Measurements from ENCODE around the gene KRTAP10-12. TPM values are rescaled to one million over a fixed set of nuclear protein-coding genes. Genes with fewer than 3 reads are reported as not detected.

Gene KRTAP10-12
- total and polyA plus RNA-seq, 7 experiments from 2014 or later, result not detected

DNA sequence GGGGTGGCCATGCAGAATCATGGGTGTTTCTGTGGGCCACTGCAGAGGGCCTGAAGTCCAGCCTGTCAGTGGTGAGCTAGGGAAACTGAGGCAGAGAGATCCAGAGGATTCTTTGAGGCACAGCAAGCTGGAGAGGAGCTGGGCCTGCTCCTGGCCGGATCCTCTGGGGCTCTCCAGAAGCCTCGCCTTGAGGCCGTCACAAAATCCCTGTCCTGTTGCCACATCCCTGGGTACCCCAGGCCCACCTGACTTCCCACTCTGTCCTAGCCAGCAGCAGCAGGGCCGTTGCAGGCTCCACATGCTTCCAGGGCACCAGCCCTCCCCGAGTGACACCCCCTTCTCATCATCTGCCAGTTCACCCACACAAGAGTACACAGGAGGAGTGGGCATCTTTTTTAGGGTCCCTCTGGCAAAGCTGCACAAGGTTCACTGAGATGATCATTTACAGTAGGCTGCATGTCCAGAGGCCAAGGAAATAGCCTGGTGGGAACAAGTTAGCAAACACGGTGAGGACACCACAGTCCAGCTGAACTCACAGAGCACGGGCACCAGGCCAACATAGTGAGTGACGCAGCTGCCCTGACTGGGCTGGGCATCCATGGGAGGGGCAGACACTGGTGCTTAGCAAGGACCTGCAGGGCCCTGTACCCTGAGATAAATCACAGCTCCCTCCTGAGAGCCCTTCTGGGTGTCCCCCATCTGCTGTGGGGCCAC lies 39.5 kb downstream of the KRTAP10-12 start:
- Mint-ChIP-seq H3K9me3 (peaks cover 0 to 26% (median 0%) of the 10 kb centered on the region in 11 donors), H3K27me3 (peaks cover 0 to 25% (median 0%) of the 10 kb centered on the region in 5 donors), H3K36me3 (no peaks in the 10 kb centered on the region), H3K4me3 (no peak overlapping the region), H3K27ac (no peak overlapping the region), H3K4me1 (peaks cover 0 to 9% (median 2%) of the 10 kb centered on the region in 7 donors)
- no peak overlapping the region for H3K4me3 ChIP-seq (ENCODE audit: low read length)
- no peaks in the 10 kb centered on the region for H3K9me3 ChIP-seq (ENCODE audit: control insufficient read depth in 2 of 3, low read length in 3 of 3)
- no peaks in the 10 kb centered on the region for H3K36me3 ChIP-seq (ENCODE audit: control insufficient read depth in 2 of 3, insufficient read depth in 3 of 3, low read length in 3 of 3)
- ChIA-PET CTCF (interaction anchor here (1.4 kb wide), 1 partner anchor 226 kb away, joined by 3 read pairs; no protein-coding TSS in a partner anchor), POLR2A (no interaction called here)
- ATAC-seq, result no peak
- no peak overlapping the region for H3K27ac ChIP-seq (ENCODE audit: low read depth, low read length)
- intact Hi-C loops (cut with micrococcal nuclease), result no loop called here
- H3K27me3 ChIP-seq (ENCODE audit: control insufficient read depth in 2 of 2, insufficient read depth in 2 of 2, low read length in 2 of 2), result no peaks in the 10 kb centered on the region
- no peaks in the 10 kb centered on the region for H3K4me1 ChIP-seq (ENCODE audit: control insufficient read depth in 2 of 2, insufficient read depth in 2 of 2, low read length in 2 of 2)
- DNase-seq, result no peak

- Histone ChIP-seq H3K36me3 (ENCODE audit: control insufficient read depth in 2 of 3, insufficient read depth in 3 of 3, low read length in 3 of 3) (no peaks in the 10 kb centered on the region), H3K27me3 (ENCODE audit: control insufficient read depth in 2 of 2, insufficient read depth in 2 of 2, low read length in 2 of 2) (no peaks in the 10 kb centered on the region), H3K27ac (ENCODE audit: low read depth, low read length) (no peak overlapping the region), H3K4me3 (ENCODE audit: low read length) (no peak overlapping the region), H3K9me3 (ENCODE audit: control insufficient read depth in 2 of 3, low read length in 3 of 3) (no peaks in the 10 kb centered on the region), H3K4me1 (ENCODE audit: control insufficient read depth in 2 of 2, insufficient read depth in 2 of 2, low read length in 2 of 2) (no peaks in the 10 kb centered on the region)
- Mint-ChIP-seq H3K27ac (peak overlapping the region in 1 of 9 donors; percentile 41), H3K27me3 (peaks cover 0 to 28% (median 0%) of the 10 kb centered on the region in 5 donors), H3K36me3 (no peaks in the 10 kb centered on the region), H3K4me1 (peaks cover 2 to 15% (median 6%) of the 10 kb centered on the region in 7 donors), H3K4me3 (no peak overlapping the region), H3K9me3 (peaks cover 0 to 26% (median 0%) of the 10 kb centered on the region in 11 donors)
- ChIA-PET POLR2A (no interaction called here), CTCF (interaction anchor here (1.4 kb wide), 1 partner anchor 227 kb away, joined by 3 read pairs; no protein-coding TSS in a partner anchor)
- intact Hi-C loops (cut with micrococcal nuclease), result no loop called here
- DNase-seq (no peak), ATAC-seq (no peak)
These were observed 40.9 kb downstream of the KRTAP10-12 start for GRCh38 chr21:44737706-44738354.

DNA sequence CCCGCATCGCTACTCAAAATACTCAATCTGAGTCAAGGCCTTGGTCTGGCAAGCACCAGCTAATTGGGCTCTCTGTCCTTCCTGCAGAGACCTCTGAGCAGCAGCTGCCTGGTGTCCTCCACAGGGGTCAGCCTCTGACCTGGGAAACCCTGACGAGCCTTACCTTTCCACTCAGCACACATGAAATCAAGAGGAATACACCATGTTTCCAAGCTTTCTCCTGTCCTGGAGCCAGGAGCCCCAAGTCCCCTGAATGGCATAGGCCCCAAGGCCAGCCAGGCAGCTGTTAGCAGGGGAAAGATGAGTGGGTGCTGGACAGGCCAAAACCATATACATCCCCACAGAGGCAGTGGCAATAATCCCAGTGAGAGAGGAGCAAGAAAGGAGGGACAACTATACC lies 41.6 kb downstream of the KRTAP10-12 start:
- ChIA-PET POLR2A (no interaction called here), CTCF (interaction anchor here (6.1 kb wide), 1 partner anchor 225 kb away, joined by 111 read pairs; no protein-coding TSS in a partner anchor)
- Mint-ChIP-seq H3K9me3 (peaks cover 0 to 26% (median 0%) of the 10 kb centered on the region in 11 donors), H3K4me3 (no peak overlapping the region), H3K27me3 (peaks cover 0 to 27% (median 0%) of the 10 kb centered on the region in 5 donors), H3K27ac (peak overlapping the region in 1 of 9 donors; percentile 46), H3K4me1 (peaks cover 2 to 15% (median 6%) of the 10 kb centered on the region in 7 donors), H3K36me3 (no peaks in the 10 kb centered on the region)
- Histone ChIP-seq H3K36me3 (ENCODE audit: control insufficient read depth in 2 of 3, insufficient read depth in 3 of 3, low read length in 3 of 3) (no peaks in the 10 kb centered on the region), H3K4me1 (ENCODE audit: control insufficient read depth in 2 of 2, insufficient read depth in 2 of 2, low read length in 2 of 2) (no peaks in the 10 kb centered on the region), H3K4me3 (ENCODE audit: low read length) (no peak overlapping the region), H3K27me3 (ENCODE audit: control insufficient read depth in 2 of 2, insufficient read depth in 2 of 2, low read length in 2 of 2) (no peaks in the 10 kb centered on the region), H3K9me3 (ENCODE audit: control insufficient read depth in 2 of 3, low read length in 3 of 3) (no peaks in the 10 kb centered on the region), H3K27ac (ENCODE audit: low read depth, low read length) (no peak overlapping the region)
- intact Hi-C loops (cut with micrococcal nuclease), result no loop called here
- ATAC-seq, result no peak
- no peak for DNase-seq

DNA sequence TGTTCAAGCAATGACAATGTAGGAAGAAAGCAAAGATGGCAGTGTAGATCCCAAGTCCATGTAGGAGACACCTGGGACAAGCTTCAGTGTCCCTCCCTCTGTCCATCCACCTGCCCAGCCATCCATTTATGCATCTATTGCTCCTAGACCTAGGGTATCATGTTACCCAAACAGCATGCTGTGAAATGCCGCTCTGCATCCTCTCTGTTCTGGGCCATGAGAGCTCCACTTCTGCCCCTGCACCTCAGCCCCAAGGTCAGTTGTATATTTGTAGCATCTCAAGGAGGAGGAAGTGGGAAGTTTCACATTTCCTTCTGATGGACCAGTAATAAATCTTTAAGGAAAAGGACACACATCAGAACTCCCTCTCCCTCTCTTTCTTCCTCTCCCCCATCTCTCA lies 42.3 kb downstream of the KRTAP10-12 start:
- ChIA-PET POLR2A (no interaction called here), CTCF (interaction anchor here (0.7 to 6.1 kb wide), 3 partner anchors 38 to 226 kb away, joined by 3 to 111 read pairs (median 4); no protein-coding TSS in a partner anchor)
- intact Hi-C loops (cut with micrococcal nuclease), result no loop called here
- Histone ChIP-seq H3K27me3 (ENCODE audit: control insufficient read depth in 2 of 2, insufficient read depth in 2 of 2, low read length in 2 of 2) (no peaks in the 10 kb centered on the region), H3K4me3 (ENCODE audit: low read length) (no peak overlapping the region), H3K4me1 (ENCODE audit: control insufficient read depth in 2 of 2, insufficient read depth in 2 of 2, low read length in 2 of 2) (no peaks in the 10 kb centered on the region), H3K9me3 (ENCODE audit: control insufficient read depth in 2 of 3, low read length in 3 of 3) (no peaks in the 10 kb centered on the region), H3K36me3 (ENCODE audit: control insufficient read depth in 2 of 3, insufficient read depth in 3 of 3, low read length in 3 of 3) (no peaks in the 10 kb centered on the region), H3K27ac (ENCODE audit: low read depth, low read length) (no peak overlapping the region)
- Mint-ChIP-seq H3K9me3 (peaks cover 0 to 26% (median 0%) of the 10 kb centered on the region in 11 donors), H3K36me3 (no peaks in the 10 kb centered on the region), H3K4me1 (peaks cover 2 to 15% (median 6%) of the 10 kb centered on the region in 7 donors), H3K4me3 (no peak overlapping the region), H3K27ac (peak overlapping the region in 3 of 9 donors; percentile 3 to 48 (median 44)), H3K27me3 (peaks cover 0 to 31% (median 0%) of the 10 kb centered on the region in 5 donors)
- DNase-seq, result no peak
- ATAC-seq, result no peak

DNA sequence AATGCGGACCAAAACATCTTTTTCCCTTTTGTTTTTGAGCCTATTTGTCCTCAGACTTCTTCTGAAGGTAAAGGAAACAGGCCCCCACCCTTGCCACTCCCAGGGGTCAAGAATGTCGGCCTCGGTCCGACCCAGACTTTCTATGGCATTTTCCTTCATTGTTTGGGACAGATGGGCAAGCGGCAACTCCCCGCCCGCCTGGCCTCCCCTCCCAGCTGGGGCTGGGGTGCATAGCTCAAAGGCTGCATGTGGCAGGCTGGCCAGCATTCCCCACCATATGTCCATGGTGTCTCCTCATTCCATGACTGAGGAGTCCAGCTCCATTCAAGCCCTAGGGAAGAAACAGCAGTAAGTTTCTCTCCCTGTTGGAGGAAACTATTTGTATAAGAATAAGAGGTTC lies 43.8 kb downstream of the KRTAP10-12 start:
- no peak for DNase-seq
- POLR2A ChIA-PET, result interaction anchor here (1.3 kb wide), 1 partner anchor 122 kb away, joined by 3 read pairs; no protein-coding TSS in a partner anchor

GRCh38 chr21:44741921-44742320 lies 44.9 kb downstream of the KRTAP10-12 start:
- intact Hi-C loops (cut with micrococcal nuclease), result loop anchor here (1.0 kb wide), 4 partner anchors 51 to 232 kb away; no protein-coding TSS in a partner anchor
- H3K4me3 Mint-ChIP-seq, result no peak overlapping the region
- H3K27ac Mint-ChIP-seq, result peak overlapping the region in 2 of 9 donors; percentile 46 to 78

More for the DNA sequence above, 43.8 kb downstream of the KRTAP10-12 start:
- no peaks in the 10 kb centered on the region for H3K9me3 ChIP-seq (ENCODE audit: control insufficient read depth in 2 of 3, low read length in 3 of 3)
- intact Hi-C loops (cut with micrococcal nuclease), result no loop called here
- H3K4me3 ChIP-seq (ENCODE audit: low read length), result no peak overlapping the region
- CTCF ChIA-PET, result interaction anchor here (1.4 to 6.1 kb wide), 3 partner anchors 53 to 228 kb away, joined by 3 to 111 read pairs (median 15); no protein-coding TSS in a partner anchor
- Mint-ChIP-seq H3K4me3 (no peak overlapping the region), H3K27me3 (peaks cover 0 to 36% (median 0%) of the 10 kb centered on the region in 5 donors), H3K4me1 (peaks cover 2 to 15% (median 6%) of the 10 kb centered on the region in 7 donors), H3K9me3 (peaks cover 0 to 26% (median 0%) of the 10 kb centered on the region in 11 donors), H3K27ac (peak overlapping the region in 1 of 9 donors; percentile 16), H3K36me3 (no peaks in the 10 kb centered on the region)
- H3K4me1 ChIP-seq (ENCODE audit: control insufficient read depth in 2 of 2, insufficient read depth in 2 of 2, low read length in 2 of 2), result no peaks in the 10 kb centered on the region
- no peak for ATAC-seq
- no peaks in the 10 kb centered on the region for H3K36me3 ChIP-seq (ENCODE audit: control insufficient read depth in 2 of 3, insufficient read depth in 3 of 3, low read length in 3 of 3)
- no peak overlapping the region for H3K27ac ChIP-seq (ENCODE audit: low read depth, low read length)
- no peaks in the 10 kb centered on the region for H3K27me3 ChIP-seq (ENCODE audit: control insufficient read depth in 2 of 2, insufficient read depth in 2 of 2, low read length in 2 of 2)

More at GRCh38 chr21:44741921-44742320, 44.9 kb downstream of the KRTAP10-12 start:
- Mint-ChIP-seq H3K9me3 (peaks cover 0 to 26% (median 0%) of the 10 kb centered on the region in 11 donors), H3K27me3 (peaks cover 0 to 36% (median 0%) of the 10 kb centered on the region in 5 donors), H3K4me1 (peaks cover 2 to 15% (median 6%) of the 10 kb centered on the region in 7 donors), H3K36me3 (no peaks in the 10 kb centered on the region)
- CTCF ChIA-PET, result interaction anchor here (0.7 to 6.1 kb wide), 12 partner anchors 19 to 241 kb away, joined by 3 to 111 read pairs (median 4); no protein-coding TSS in a partner anchor
- no peak for ATAC-seq
- POLR2A ChIA-PET, result interaction anchor here (0.9 to 1.3 kb wide), 4 partner anchors 60 to 231 kb away, joined by 3 to 10 read pairs (median 5); partner anchors contain the start of genes KRTAP12-3 and UBE2G2
- no peak overlapping the region for H3K4me3 ChIP-seq (ENCODE audit: low read length)
- H3K9me3 ChIP-seq (ENCODE audit: control insufficient read depth in 2 of 3, low read length in 3 of 3), result no peaks in the 10 kb centered on the region
- DNase-seq, result no peak
- no peak overlapping the region for H3K27ac ChIP-seq (ENCODE audit: low read depth, low read length)
- no peaks in the 10 kb centered on the region for H3K36me3 ChIP-seq (ENCODE audit: control insufficient read depth in 2 of 3, insufficient read depth in 3 of 3, low read length in 3 of 3)
- no peaks in the 10 kb centered on the region for H3K4me1 ChIP-seq (ENCODE audit: control insufficient read depth in 2 of 2, insufficient read depth in 2 of 2, low read length in 2 of 2)
- no peaks in the 10 kb centered on the region for H3K27me3 ChIP-seq (ENCODE audit: control insufficient read depth in 2 of 2, insufficient read depth in 2 of 2, low read length in 2 of 2)
